Hematopoietic multipotent progenitor cell treated with erythropoietin and hydrocortisone succinate and interleukin-3 and kit ligand, for 17 days (in vitro differentiated cells): Measurements from ENCODE around the gene TDRD7.
A peak's percentile ranks its signal among the peaks of the same experiment; 100 is the strongest.

Experiments used
- DNase-seq: peaks from one replicate; pipeline ENCODE4 v3.0.0-alpha.2; 2015; ENCODE audit warnings: low spot score

TDRD7 gene

GRCh38 chr9:97527626-97528528, 116.0 kb downstream of the TDRD7 start:
- DNase-seq, result no peak

GRCh38 chr9:97528529-97529230, 116.8 kb downstream of the TDRD7 start:
- no peak for DNase-seq

GRCh38 chr9:97529363-97530076, 117.6 kb downstream of the TDRD7 start:
- peak; percentile 65 for DNase-seq

GRCh38 chr9:97531888-97532376, 120.0 kb downstream of the TDRD7 start:
- DNase-seq, result no peak

GRCh38 chr9:97534185-97534584, 122.3 kb downstream of the TDRD7 start:
- DNase-seq, result no peak

GRCh38 chr9:97534961-97535594, 123.2 kb downstream of the TDRD7 start:
- no peak for DNase-seq

- DNase-seq, result no peak
These were observed 123.9 kb downstream of the TDRD7 start for GRCh38 chr9:97535771-97536170.

- DNase-seq, result no peak
These were observed 124.6 kb downstream of the TDRD7 start for GRCh38 chr9:97536480-97536879.

- DNase-seq, result no peak
These were observed 131.7 kb downstream of the TDRD7 start for GRCh38 chr9:97543561-97543960.

- no peak for DNase-seq
These were observed 133.6 kb downstream of the TDRD7 start for GRCh38 chr9:97545486-97545885.
